KMS-11 (cell line): ENCODE results near the gene TRIOBP.

Source experiments
- H2AFZ ChIP-seq: fragments of 200-600 bp; sonication (generic); 2 replicates; pipeline ENCODE4 v1.6.1; 2016; ENCODE audit warnings: antibody characterized with exemption, mixed run types, low read depth
- H3K27ac ChIP-seq: fragments of 200-600 bp; sonication (generic); 2 replicates; pipeline ENCODE4 v1.6.1; 2016; ENCODE audit warnings: mild to moderate bottlenecking, mixed run types
- H3K27me3 ChIP-seq: fragments of 200-600 bp; sonication (generic); 2 replicates; pipeline ENCODE4 v1.6.1; 2017; ENCODE audit warnings: mild to moderate bottlenecking, low read depth, mixed run types, moderate library complexity; ENCODE audit not compliant: insufficient read depth
- H3K36me3 ChIP-seq: fragments of 200-600 bp; sonication (generic); 2 replicates; pipeline ENCODE4 v1.6.1; 2017; ENCODE audit warnings: mild to moderate bottlenecking, mixed run types; ENCODE audit not compliant: insufficient read depth
- H3K4me1 ChIP-seq: fragments of 200-600 bp; sonication (generic); 2 replicates; pipeline ENCODE4 v1.6.1; 2016; ENCODE audit warnings: mild to moderate bottlenecking, low read depth, mixed run types; ENCODE audit not compliant: poor library complexity, severe bottlenecking
- H3K4me2 ChIP-seq: fragments of 200-600 bp; sonication (generic); 2 replicates; pipeline ENCODE4 v1.7.0; 2016; ENCODE audit warnings: mild to moderate bottlenecking, mixed run types
- H3K4me3 ChIP-seq: fragments of 200-600 bp; sonication (generic); IDR thresholded peaks from 2 replicates; pipeline ENCODE4 v1.6.1; 2017; ENCODE audit warnings: low read depth, low read length, mixed read lengths; ENCODE audit not compliant: insufficient read depth
- H3K79me2 ChIP-seq: fragments of 200-600 bp; sonication (generic); 2 replicates; pipeline ENCODE4 v1.6.1; 2016; ENCODE audit warnings: low read depth, mixed run types; ENCODE audit not compliant: insufficient read depth
- H3K9ac ChIP-seq: fragments of 200-600 bp; sonication (generic); 2 replicates; pipeline ENCODE4 v1.6.1; 2016; ENCODE audit warnings: mild to moderate bottlenecking, mixed run types
- H4K20me1 ChIP-seq: fragments of 200-600 bp; sonication (generic); 2 replicates; pipeline ENCODE4 v1.6.1; 2016; ENCODE audit warnings: mild to moderate bottlenecking, mixed run types; ENCODE audit not compliant: insufficient read depth
- CTCF ChIP-seq: fragments of 200-600 bp; sonication (generic); conservative IDR thresholded peaks from 2 replicates; pipeline ENCODE4 v1.6.1; 2017; ENCODE audit warnings: low read depth, mild to moderate bottlenecking, antibody characterized with exemption, low read length, moderate library complexity, mixed read lengths

TRIOBP gene

DNA sequence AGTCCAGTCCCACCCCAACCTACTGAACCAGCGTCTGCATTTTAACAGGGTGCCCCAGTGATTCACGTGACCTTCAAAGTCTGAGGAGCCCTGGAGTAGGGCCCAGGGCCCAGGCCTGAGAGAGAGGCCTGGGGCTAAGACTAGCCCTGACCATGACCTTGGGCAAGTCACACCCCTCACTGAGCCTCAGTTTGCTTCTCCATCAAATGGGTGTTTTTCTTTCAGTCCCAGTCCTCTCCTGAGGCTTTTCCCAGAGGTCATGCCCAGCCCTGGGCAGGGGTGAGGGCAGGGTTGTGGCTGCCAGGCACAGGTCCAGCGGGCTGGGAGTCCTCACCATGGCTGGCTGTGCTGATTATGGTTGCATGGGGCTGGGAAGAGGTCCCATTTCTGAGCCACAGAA lies 77.9 kb downstream of the TRIOBP start:
- Histone ChIP-seq H3K27ac (no peak overlapping the region), H3K27me3 (no peaks in the 10 kb centered on the region), H3K79me2 (no peaks in the 10 kb centered on the region), H3K4me1 (peaks cover 6% of the 10 kb centered on the region), H3K9ac (no peak overlapping the region), H3K4me2 (no peak overlapping the region), H2AFZ (no peak overlapping the region), H3K36me3 (no peaks in the 10 kb centered on the region), H4K20me1 (no peaks in the 10 kb centered on the region), H3K4me3 (no peak overlapping the region)
- TF ChIP-seq CTCF = no peak

DNA sequence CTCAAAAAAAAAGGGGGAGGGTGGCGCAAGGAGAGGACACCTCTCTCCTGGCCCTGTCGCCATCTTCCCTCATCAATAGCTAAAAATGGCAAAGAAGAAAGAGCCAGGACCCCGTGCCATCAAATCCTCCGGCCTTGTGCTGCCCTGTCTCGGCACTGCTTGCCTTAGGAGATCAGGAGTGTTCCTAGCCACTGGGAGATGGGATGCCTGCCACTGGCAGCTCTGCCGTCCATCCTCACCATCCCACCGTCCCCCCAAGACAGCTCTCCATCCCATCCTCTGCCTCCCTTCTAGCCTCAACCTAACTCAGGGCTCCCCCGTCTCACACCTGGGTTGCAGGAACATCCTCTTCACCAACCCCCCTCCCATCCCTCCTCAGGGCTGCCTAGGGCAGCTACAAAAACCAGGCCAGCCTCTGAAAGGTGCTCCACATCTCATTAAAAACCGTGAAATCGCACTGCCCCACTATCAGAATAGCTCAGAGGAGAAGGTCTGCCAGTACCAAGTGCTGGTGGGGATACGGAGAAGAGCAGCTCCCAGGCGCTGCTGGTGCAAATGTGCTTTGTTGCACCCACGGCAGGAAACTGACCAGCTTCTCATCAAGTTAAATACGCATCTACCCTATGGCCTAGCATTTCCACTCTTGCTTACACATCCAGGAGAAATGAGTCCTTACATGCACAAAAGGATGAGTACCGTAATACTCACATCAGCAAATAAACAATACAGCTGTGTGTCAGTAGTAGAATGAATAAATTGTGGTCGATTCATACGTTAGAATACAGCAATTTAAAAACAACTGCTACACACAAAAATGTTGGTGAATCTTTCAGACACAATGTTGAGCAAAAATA lies 79.2 kb downstream of the TRIOBP start:
- Histone ChIP-seq H3K4me2 (no peak overlapping the region), H3K27me3 (no peaks in the 10 kb centered on the region), H3K79me2 (no peaks in the 10 kb centered on the region), H4K20me1 (no peaks in the 10 kb centered on the region), H2AFZ (no peak overlapping the region), H3K4me3 (no peak overlapping the region), H3K36me3 (no peaks in the 10 kb centered on the region), H3K4me1 (peaks cover 6% of the 10 kb centered on the region), H3K9ac (no peak overlapping the region), H3K27ac (no peak overlapping the region)
- TF ChIP-seq CTCF = no peak

GRCh38 chr22:37776639-37777005 lies 79.8 kb downstream of the TRIOBP start:
- Histone ChIP-seq H3K4me2 (no peak overlapping the region), H3K27me3 (no peaks in the 10 kb centered on the region), H3K4me3 (no peak overlapping the region), H2AFZ (no peak overlapping the region), H4K20me1 (no peaks in the 10 kb centered on the region), H3K9ac (no peak overlapping the region), H3K36me3 (no peaks in the 10 kb centered on the region), H3K79me2 (no peaks in the 10 kb centered on the region), H3K4me1 (peaks cover 6% of the 10 kb centered on the region), H3K27ac (no peak overlapping the region)
- TF ChIP-seq CTCF = no peak

DNA sequence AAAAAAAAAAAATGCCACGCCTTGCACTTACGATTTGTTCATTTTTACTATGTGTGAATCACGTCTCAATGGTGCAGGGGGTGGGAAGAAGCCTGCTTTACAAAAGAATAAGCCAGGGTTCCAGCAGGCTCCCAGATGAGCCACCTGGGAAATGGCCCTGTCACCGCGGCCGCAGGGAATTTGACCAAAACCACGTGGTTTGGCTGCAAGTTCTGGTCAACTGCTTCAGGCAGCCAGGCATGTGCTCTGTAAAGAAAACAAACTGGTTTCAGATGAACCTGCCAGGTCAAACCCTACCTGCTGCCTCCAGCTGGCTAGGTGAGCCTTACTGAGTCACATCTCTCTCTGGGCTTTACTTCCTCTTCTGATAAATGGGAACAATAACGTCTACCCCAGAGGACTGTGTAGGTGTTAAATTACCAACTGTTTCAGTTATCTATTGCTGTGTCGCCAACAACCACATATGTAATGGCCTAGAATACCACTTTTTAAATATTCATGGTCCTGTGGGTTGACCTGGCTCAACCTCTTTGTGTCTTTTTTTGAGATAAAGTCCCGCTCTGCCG lies 80.4 kb downstream of the TRIOBP start:
- H3K36me3 ChIP-seq = no peaks in the 10 kb centered on the region
- no peak for TF ChIP-seq CTCF
- no peak overlapping the region for H3K4me2 ChIP-seq
- no peak overlapping the region for H2AFZ ChIP-seq
- no peak overlapping the region for H3K4me3 ChIP-seq
- H3K4me1 ChIP-seq = peaks cover 6% of the 10 kb centered on the region
- no peaks in the 10 kb centered on the region for H3K79me2 ChIP-seq
- H4K20me1 ChIP-seq = no peaks in the 10 kb centered on the region
- no peak overlapping the region for H3K27ac ChIP-seq
- H3K27me3 ChIP-seq = no peaks in the 10 kb centered on the region
- H3K9ac ChIP-seq = no peak overlapping the region
